SU-DHL-6 (cell line): Measurements from ENCODE around the gene GAS7.

Experiments
- CTCF ChIP-seq: fragments of 200-600 bp; sonication (generic); IDR thresholded peaks from one replicate; pipeline ENCODE4 v1.5.1; 2017; ENCODE audit warnings: antibody characterized with exemption, mild to moderate bottlenecking, low read length, moderate library complexity; ENCODE audit not compliant: insufficient read depth, poor library complexity, severe bottlenecking
- EZH2phosphoT487 ChIP-seq: fragments of 200-600 bp; sonication (generic), shearing (Covaris generic); conservative IDR thresholded peaks from 2 replicates; pipeline ENCODE4 v1.6.1; 2018; ENCODE audit warnings: mild to moderate bottlenecking, antibody characterized with exemption, low read length, moderate library complexity, mixed read lengths

GRCh38 chr17:9913476-9913875 is 284.9 kb downstream of the GAS7 start:
- no peak for TF ChIP-seq CTCF
- no peak for TF ChIP-seq EZH2phosphoT487
